Measurements from ENCODE around the gene NPAS2.

Gene NPAS2

GRCh38 chr2:100895934-100896685 is 76.2 kb downstream of the NPAS2 start:
- DNase-seq (ENCODE audit: extremely low read depth, low read depth), result no peak
- TF ChIP-seq CTCF (IDR thresholded peaks at IDR 0.05; ENCODE audit: low read depth, low read length), result no peak

- no peak for TF ChIP-seq CTCF (IDR thresholded peaks at IDR 0.05; ENCODE audit: low read depth, low read length)
- no peak for DNase-seq (ENCODE audit: extremely low read depth, low read depth)
Observed at GRCh38 chr2:100898035-100898665, 78.2 kb downstream of the NPAS2 start.

- TF ChIP-seq CTCF (IDR thresholded peaks at IDR 0.05; ENCODE audit: low read depth, low read length), result no peak
- no peak for DNase-seq (ENCODE audit: extremely low read depth, low read depth)
Observed at GRCh38 chr2:100900156-100900795, 80.3 kb downstream of the NPAS2 start.

- peak; percentile 22 for TF ChIP-seq CTCF (IDR thresholded peaks at IDR 0.05; ENCODE audit: low read depth, low read length)
- DNase-seq (ENCODE audit: extremely low read depth, low read depth), result peak; percentile 81
Observed at GRCh38 chr2:100902817-100903405, 83.0 kb downstream of the NPAS2 start.

GRCh38 chr2:100903534-100904258 is 83.8 kb downstream of the NPAS2 start:
- TF ChIP-seq CTCF (IDR thresholded peaks at IDR 0.05; ENCODE audit: low read depth, low read length), result no peak
- DNase-seq (ENCODE audit: extremely low read depth, low read depth), result no peak

- no peak for TF ChIP-seq CTCF (IDR thresholded peaks at IDR 0.05; ENCODE audit: low read depth, low read length)
Observed at GRCh38 chr2:100905132-100905805, 85.3 kb downstream of the NPAS2 start.

More at GRCh38 chr2:100905132-100905805, 85.3 kb downstream of the NPAS2 start:
- no peak for DNase-seq (ENCODE audit: extremely low read depth, low read depth)

All from AG09319 (cell line).